Measurements from ENCODE around the gene MON1A. TPM values are rescaled to one million over a fixed set of nuclear protein-coding genes. Genes with fewer than 3 reads are reported as not detected.

Gene MON1A
- total RNA-seq, 1 donor from 2014 or later, result 12.4 TPM

DNA sequence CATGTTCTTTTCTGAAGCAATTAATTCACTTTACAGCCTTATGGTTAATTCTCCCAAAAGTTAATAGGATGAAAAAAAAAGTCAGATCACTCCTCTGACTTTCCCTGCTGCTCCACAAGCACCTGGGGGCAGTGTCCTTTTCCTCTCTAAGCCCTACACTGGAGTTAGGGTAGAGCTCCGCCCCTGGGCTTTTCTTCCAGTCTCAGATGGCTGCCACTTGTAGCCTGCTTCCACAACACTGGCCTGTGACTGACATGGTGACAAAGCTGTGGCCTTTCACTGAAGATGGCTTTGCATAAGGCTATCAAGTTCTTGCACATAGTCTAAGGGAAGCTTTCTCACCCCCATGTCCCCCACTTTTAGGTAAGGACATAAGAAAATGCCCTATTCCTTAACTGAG is 1.3 kb upstream of the MON1A start:
- H3K27ac Mint-ChIP-seq (ENCODE audit: unreplicated experiment), result no peak overlapping the region
- TF ChIP-seq EZH2 (IDR thresholded peaks at IDR 0.05; ENCODE audit: insufficient read depth, low read length), result no peak
- TF ChIP-seq, protein P1, sequence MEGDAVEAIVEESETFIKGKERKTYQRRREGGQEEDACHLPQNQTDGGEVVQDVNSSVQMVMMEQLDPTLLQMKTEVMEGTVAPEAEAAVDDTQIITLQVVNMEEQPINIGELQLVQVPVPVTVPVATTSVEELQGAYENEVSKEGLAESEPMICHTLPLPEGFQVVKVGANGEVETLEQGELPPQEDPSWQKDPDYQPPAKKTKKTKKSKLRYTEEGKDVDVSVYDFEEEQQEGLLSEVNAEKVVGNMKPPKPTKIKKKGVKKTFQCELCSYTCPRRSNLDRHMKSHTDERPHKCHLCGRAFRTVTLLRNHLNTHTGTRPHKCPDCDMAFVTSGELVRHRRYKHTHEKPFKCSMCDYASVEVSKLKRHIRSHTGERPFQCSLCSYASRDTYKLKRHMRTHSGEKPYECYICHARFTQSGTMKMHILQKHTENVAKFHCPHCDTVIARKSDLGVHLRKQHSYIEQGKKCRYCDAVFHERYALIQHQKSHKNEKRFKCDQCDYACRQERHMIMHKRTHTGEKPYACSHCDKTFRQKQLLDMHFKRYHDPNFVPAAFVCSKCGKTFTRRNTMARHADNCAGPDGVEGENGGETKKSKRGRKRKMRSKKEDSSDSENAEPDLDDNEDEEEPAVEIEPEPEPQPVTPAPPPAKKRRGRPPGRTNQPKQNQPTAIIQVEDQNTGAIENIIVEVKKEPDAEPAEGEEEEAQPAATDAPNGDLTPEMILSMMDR (IDR thresholded peaks at IDR 0.05; ENCODE audit: insufficient read depth, low read depth, low read length), result no peak

DNA sequence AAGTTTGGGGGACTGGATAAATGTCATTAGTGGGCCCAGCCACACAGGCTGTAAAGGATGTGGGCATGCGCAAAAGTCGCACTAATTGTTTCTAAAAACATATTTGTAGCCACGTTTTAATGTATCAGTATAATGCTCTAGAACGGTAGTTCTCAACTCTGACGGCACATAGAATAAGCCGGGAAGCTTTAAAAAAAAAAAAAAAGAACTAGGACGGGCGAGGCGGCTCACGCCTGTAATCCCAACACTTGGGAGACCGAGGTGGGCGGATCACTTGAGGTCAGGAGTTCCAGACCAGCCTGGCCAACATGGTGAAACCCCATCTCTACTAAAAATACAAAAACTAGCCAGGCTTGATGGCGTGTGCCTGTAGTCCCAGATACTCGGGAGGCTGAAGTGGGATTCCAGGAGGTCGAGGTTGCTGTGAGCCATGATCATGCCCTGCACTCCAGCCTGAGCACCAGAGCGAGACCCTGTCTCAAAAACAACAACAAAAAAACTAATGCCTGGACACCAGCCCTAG is 618 bp upstream of the MON1A start:
- Histone ChIP-seq H3K36me3 (ENCODE audit: insufficient read depth, low read length) (no peaks in the 10 kb centered on the region), H3K27me3 (ENCODE audit: insufficient read depth, low read length) (no peaks in the 10 kb centered on the region), H3K9ac (ENCODE audit: low read length) (peak overlapping the region; percentile 79), H3K79me2 (ENCODE audit: insufficient read depth, low read length) (peaks cover 14% of the 10 kb centered on the region), H3K4me2 (ENCODE audit: low read length) (peak overlapping the region; percentile 95), H3K4me1 (ENCODE audit: insufficient read depth, low read length) (peaks cover 11% of the 10 kb centered on the region), H4K20me1 (ENCODE audit: insufficient read depth, low read length) (no peaks in the 10 kb centered on the region), H2AFZ (ENCODE audit: low read depth, low read length) (peak overlapping the region; percentile 99), H3K4me3 (ENCODE audit: insufficient read depth, low read depth, low read length) (peak overlapping the region; percentile 82), H3K27ac (ENCODE audit: low read depth, low read length) (peak overlapping the region; percentile 36), H3K9me3 (ENCODE audit: insufficient read depth, low read depth, low read length) (no peaks in the 10 kb centered on the region)
- DNase-seq (ENCODE audit: low read depth) (no peak), FAIRE-seq (no peak)
- H3K4me1 Mint-ChIP-seq (ENCODE audit: low read depth, unreplicated experiment), result peaks cover 6% of the 10 kb centered on the region
- H3K27ac Mint-ChIP-seq (ENCODE audit: unreplicated experiment), result peak overlapping the region; percentile 47
- H3K9me3 Mint-ChIP-seq (ENCODE audit: unreplicated experiment), result no peaks in the 10 kb centered on the region
- H3K4me3 Mint-ChIP-seq (ENCODE audit: unreplicated experiment), result peak overlapping the region; percentile 92
- H3K36me3 Mint-ChIP-seq (ENCODE audit: low read depth, unreplicated experiment), result no peaks in the 10 kb centered on the region
- H3K27me3 Mint-ChIP-seq (ENCODE audit: low read depth, unreplicated experiment), result no peaks in the 10 kb centered on the region
- TF ChIP-seq EZH2 (IDR thresholded peaks at IDR 0.05; ENCODE audit: insufficient read depth, low read length), result no peak

More for the DNA sequence above, 1.3 kb upstream of the MON1A start:
- no peak for FAIRE-seq
- Mint-ChIP-seq H3K4me1 (ENCODE audit: low read depth, unreplicated experiment) (peaks cover 6% of the 10 kb centered on the region), H3K27me3 (ENCODE audit: low read depth, unreplicated experiment) (no peaks in the 10 kb centered on the region), H3K9me3 (ENCODE audit: unreplicated experiment) (no peaks in the 10 kb centered on the region), H3K4me3 (ENCODE audit: unreplicated experiment) (no peak overlapping the region), H3K36me3 (ENCODE audit: low read depth, unreplicated experiment) (no peaks in the 10 kb centered on the region)
- no peak for DNase-seq (ENCODE audit: low read depth)
- no peaks in the 10 kb centered on the region for H3K9me3 ChIP-seq (ENCODE audit: insufficient read depth, low read depth, low read length)
- no peaks in the 10 kb centered on the region for H3K27me3 ChIP-seq (ENCODE audit: insufficient read depth, low read length)
- peak overlapping the region; percentile 30 for H2AFZ ChIP-seq (ENCODE audit: low read depth, low read length)
- H3K4me1 ChIP-seq (ENCODE audit: insufficient read depth, low read length), result peaks cover 11% of the 10 kb centered on the region
- no peak overlapping the region for H3K4me2 ChIP-seq (ENCODE audit: low read length)
- no peaks in the 10 kb centered on the region for H3K36me3 ChIP-seq (ENCODE audit: insufficient read depth, low read length)
- H4K20me1 ChIP-seq (ENCODE audit: insufficient read depth, low read length), result no peaks in the 10 kb centered on the region
- peaks cover 14% of the 10 kb centered on the region for H3K79me2 ChIP-seq (ENCODE audit: insufficient read depth, low read length)
- H3K4me3 ChIP-seq (ENCODE audit: insufficient read depth, low read depth, low read length), result no peak overlapping the region
- H3K27ac ChIP-seq (ENCODE audit: low read depth, low read length), result no peak overlapping the region
- no peak overlapping the region for H3K9ac ChIP-seq (ENCODE audit: low read length)

DNA sequence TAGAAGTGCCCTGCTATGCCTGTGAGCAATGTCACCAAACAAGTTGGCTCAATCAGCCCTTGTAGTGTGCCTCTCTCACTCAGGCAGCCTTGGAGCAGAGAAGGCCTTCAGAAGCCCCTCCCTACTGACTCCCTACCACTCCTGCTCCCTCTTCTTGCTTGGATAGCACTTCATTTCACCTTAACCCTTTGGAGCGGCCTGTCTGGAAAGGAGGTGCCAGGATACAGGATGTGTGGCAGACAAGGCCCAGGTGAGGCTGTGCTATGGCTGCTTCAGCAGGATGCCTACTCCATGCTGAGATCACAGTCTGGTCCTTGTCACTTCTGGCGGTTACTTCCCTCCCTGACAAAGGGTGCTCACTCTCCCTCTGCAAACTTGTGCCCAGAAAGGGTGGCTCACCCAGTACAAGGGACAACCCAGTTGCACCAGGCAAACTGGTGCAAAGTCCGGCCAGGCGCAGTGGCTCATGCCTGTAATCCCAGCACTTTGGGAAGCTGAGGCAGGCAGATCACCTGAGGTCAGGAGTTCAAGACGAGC is 1.1 kb downstream of the MON1A start:
- H3K36me3 Mint-ChIP-seq (ENCODE audit: low read depth, unreplicated experiment), result no peaks in the 10 kb centered on the region
- H3K36me3 ChIP-seq (ENCODE audit: insufficient read depth, low read length), result no peaks in the 10 kb centered on the region
- H2AFZ ChIP-seq (ENCODE audit: low read depth, low read length), result peak overlapping the region; percentile 34
- H3K9me3 ChIP-seq (ENCODE audit: insufficient read depth, low read depth, low read length), result no peaks in the 10 kb centered on the region
- peaks cover 14% of the 10 kb centered on the region for H3K79me2 ChIP-seq (ENCODE audit: insufficient read depth, low read length)
- no peak for TF ChIP-seq EZH2 (IDR thresholded peaks at IDR 0.05; ENCODE audit: insufficient read depth, low read length)
- TF ChIP-seq, protein P1 (IDR thresholded peaks at IDR 0.05; ENCODE audit: insufficient read depth, low read depth, low read length), result no peak
- peak overlapping the region; percentile 95 for H3K4me2 ChIP-seq (ENCODE audit: low read length)
- no peaks in the 10 kb centered on the region for H3K27me3 ChIP-seq (ENCODE audit: insufficient read depth, low read length)
- H4K20me1 ChIP-seq (ENCODE audit: insufficient read depth, low read length), result no peaks in the 10 kb centered on the region
- DNase-seq (ENCODE audit: low read depth) (no peak), FAIRE-seq (no peak)
- peak overlapping the region; percentile 92 for H3K4me3 Mint-ChIP-seq (ENCODE audit: unreplicated experiment)
- no peak overlapping the region for H3K27ac ChIP-seq (ENCODE audit: low read depth, low read length)
- H3K4me3 ChIP-seq (ENCODE audit: insufficient read depth, low read depth, low read length), result no peak overlapping the region
- H3K4me1 Mint-ChIP-seq (ENCODE audit: low read depth, unreplicated experiment), result peaks cover 10% of the 10 kb centered on the region
- H3K27me3 Mint-ChIP-seq (ENCODE audit: low read depth, unreplicated experiment), result no peaks in the 10 kb centered on the region
- peaks cover 19% of the 10 kb centered on the region for H3K4me1 ChIP-seq (ENCODE audit: insufficient read depth, low read length)
- H3K9ac ChIP-seq (ENCODE audit: low read length), result no peak overlapping the region
- H3K9me3 Mint-ChIP-seq (ENCODE audit: unreplicated experiment), result no peaks in the 10 kb centered on the region
- H3K27ac Mint-ChIP-seq (ENCODE audit: unreplicated experiment), result peak overlapping the region; percentile 62
